SJSA1 (cell line): Measurements from ENCODE around the gene OPRD1. TPM values are rescaled to one million over a fixed set of nuclear protein-coding genes. Genes with fewer than 3 reads are reported as not detected.
"Not testable (repeated sequence)": the region's sequence is repeated elsewhere in the genome, so short reads cannot be mapped to it uniquely, and the experiment has no call there.

Experiments
- DNase-seq, 2 experiments: peaks; one replicate each; pipeline ENCODE4 v3.0.0-alpha.2; 2015 to 2020; ENCODE audit warnings: low spot score in 2 of 2, low read depth in 1 of 2
- H3K27ac ChIP-seq: fragments of 250-450 bp; sonication (Bioruptor Pico); 2 replicates; pipeline ENCODE4 v1.5.1; 2020; ENCODE audit warnings: mild to moderate bottlenecking, moderate library complexity
- H3K27me3 ChIP-seq: fragments of 250-450 bp; sonication (Bioruptor Pico); replicated peaks from 2 replicates; pipeline ENCODE4 v1.5.1; 2020; ENCODE audit warnings: mild to moderate bottlenecking, moderate library complexity
- H3K36me3 ChIP-seq: fragments of 250-450 bp; sonication (Bioruptor Pico); 2 replicates; pipeline ENCODE4 v1.5.1; 2020; ENCODE audit warnings: mild to moderate bottlenecking
- H3K4me1 ChIP-seq: fragments of 250-450 bp; sonication (Bioruptor Pico); replicated peaks from 2 replicates; pipeline ENCODE4 v1.6.1; 2021; ENCODE audit warnings: mild to moderate bottlenecking
- H3K4me3 ChIP-seq: fragments of 250-450 bp; sonication (Bioruptor Pico); 2 replicates; pipeline ENCODE4 v1.5.1; 2020; ENCODE audit warnings: mild to moderate bottlenecking
- H3K9me3 ChIP-seq: fragments of 250-450 bp; sonication (Bioruptor Pico); replicated peaks from 2 replicates; pipeline ENCODE4 v1.5.1; 2020; ENCODE audit warnings: mild to moderate bottlenecking
- total RNA-seq: library from RNA; depleted of rRNA; stranded (reverse); fragments of >200 nt; shearing (Covaris generic); gene quantifications from 2 replicates; pipeline ENCODE4 v1.2.3, GENCODE V29; 2014

Gene OPRD1
- total RNA-seq, 1 experiment from 2014 or later = 0.05 TPM

DNA sequence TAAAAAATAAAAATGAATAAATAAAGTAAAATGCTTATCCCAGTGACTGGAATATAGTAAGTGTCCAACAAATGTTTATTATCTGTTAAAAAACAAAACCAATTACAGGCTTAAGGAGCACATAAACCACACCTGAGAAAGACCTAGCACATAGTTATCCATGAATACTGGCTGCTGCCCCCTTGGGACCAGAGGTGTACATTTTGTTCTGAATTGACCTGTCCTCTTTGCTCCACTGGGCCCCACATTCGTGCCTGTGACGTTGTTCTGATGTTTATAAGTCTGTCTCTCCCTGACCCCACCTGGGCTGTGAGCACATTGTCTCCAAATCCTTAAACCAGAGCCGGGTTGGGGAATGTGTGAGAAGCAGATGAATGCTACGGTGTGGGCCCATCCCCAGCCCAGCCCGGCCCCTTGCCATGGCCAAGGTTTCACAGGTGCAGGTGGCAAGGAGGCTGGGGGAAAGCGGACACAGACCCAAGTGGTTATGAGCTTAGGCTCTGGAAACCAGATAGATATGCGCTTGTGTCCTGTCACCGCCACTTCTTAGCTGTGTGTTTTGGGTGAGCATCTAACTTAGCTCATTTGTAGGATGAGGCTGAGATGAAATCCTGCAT lies 29.1 kb downstream of the OPRD1 start:
- DNase-seq = no peak
- Histone ChIP-seq H3K4me3 (no peak overlapping the region), H3K9me3 (no peaks in the 10 kb centered on the region), H3K4me1 (no peaks in the 10 kb centered on the region), H3K27me3 (0 out of 2 replicates have a peak, but pooled peaks cover 4% of the 10 kb centered on the region), H3K27ac (no peak overlapping the region), H3K36me3 (no peaks in the 10 kb centered on the region)

DNA sequence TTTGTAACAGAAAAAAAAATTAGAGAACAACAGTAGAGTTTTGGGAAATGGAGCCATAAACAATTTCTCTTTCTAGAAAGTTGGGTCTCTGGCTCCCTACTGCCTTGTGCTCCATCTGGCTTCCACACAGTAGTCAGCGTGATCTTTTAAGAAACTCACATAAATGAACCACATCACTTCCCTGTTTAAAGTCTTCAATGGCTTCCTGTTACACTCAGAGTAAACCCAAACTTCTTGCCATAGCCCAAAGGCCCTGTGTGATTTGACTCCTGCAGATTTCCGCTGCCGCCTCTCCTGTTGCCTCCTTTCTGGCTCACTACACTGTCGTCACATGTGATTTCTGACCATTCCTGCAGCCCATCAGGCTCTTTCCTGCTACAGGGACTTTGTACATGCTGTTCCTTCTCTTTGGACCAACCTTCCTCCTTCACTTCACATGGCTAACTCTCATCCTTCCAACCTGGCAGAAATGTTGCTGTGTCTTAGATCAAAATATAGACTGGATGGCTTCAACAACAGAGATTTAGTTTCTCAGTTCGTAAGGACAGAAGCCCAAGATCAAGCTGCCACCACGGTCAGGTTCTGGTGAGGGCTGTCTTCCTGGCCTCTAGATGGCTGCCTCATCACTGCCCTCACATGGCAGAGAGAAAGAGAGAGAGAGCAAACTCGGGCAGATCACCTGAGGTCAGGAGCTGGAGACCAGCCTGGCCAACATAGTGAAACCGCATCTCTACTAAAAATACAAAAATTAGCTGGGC lies 34.0 kb downstream of the OPRD1 start:
- Histone ChIP-seq H3K9me3 (no peaks in the 10 kb centered on the region), H3K4me3 (no peak overlapping the region), H3K36me3 (no peaks in the 10 kb centered on the region), H3K27ac (no peak overlapping the region), H3K4me1 (no peaks in the 10 kb centered on the region), H3K27me3 (no peaks in the 10 kb centered on the region)
- DNase-seq = no peak

DNA sequence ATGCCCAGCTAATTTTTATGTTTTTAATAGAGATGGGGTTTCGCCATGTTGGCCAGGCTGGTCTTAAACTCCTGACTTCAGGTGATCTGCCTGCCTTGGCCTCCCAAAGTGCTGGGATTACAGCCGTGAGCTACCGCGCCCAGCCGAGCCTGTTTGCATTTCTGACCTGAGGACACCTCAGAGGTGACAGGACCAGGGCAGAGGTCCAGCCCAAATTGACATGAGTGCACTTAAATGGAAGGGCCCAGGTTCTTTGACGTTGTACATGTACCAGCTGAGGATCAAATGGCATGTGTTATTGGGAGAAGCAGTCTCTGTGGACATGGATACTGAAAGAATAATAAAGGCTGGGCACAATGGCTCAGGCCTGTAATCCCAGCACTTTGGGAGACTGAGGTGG lies 35.2 kb downstream of the OPRD1 start:
- H3K27me3 ChIP-seq, H3K36me3 ChIP-seq, H3K4me1 ChIP-seq, H3K4me3 ChIP-seq, H3K27ac ChIP-seq, DNase-seq, H3K9me3 ChIP-seq: not testable (repeated sequence)

DNA sequence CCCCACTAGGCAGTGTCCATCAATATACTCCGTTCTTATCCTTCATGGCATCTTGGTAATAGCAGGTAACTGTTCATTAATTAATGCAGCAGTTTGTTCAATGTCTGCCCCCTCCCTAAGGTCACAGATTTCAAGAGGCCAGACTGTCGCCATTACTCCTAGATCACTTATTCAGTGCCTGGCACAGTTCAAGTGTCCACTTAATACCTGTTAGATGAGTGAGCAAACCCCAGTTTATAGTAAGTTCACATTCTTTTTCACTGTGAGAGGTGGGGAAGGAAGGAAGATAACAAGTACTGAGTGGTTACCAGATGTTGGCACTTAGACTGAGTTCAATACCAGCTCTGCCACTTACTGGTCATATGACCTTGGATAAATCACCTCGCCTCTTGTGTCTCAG lies 36.4 kb downstream of the OPRD1 start:
- Histone ChIP-seq H3K9me3 (no peaks in the 10 kb centered on the region), H3K27me3 (no peaks in the 10 kb centered on the region; the same call in none of the 2 replicates), H3K36me3 (no peaks in the 10 kb centered on the region), H3K27ac (no peak overlapping the region), H3K4me1 (no peaks in the 10 kb centered on the region), H3K4me3 (no peak overlapping the region)
- no peak for DNase-seq

DNA sequence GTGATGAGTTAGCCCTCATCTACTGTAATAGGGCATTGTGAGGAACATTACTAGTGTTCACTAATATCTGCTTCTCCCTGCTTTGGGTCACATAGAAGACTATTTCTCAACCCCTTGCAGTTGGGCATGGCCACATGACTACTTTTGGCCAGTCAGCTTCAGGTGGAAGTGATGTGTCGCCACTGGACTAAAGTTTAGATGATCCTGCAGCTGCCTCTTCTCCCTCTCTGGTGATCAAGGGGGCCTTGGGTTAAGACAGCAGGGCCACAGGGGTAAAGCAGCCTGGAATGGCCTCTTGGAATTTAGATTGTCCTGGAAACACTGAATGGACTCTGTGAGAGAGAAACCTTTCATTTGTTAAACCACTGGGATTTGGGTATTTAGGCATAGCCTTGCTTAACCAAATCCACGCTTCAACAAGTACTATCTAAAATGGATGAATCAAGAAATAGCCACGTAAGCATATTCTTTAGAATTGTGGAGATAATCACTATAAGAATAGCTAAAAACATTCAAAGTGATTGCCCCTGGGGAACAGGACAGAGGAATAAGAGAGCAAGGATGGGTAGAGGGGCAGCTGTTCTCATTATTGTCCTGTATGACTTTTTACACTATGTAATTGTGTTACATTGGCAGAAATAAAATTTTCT lies 41.2 kb downstream of the OPRD1 start:
- Histone ChIP-seq H3K36me3 (no peaks in the 10 kb centered on the region), H3K27ac (no peak overlapping the region), H3K4me3 (no peak overlapping the region), H3K27me3 (no peaks in the 10 kb centered on the region; the same call in none of the 2 replicates), H3K4me1 (no peaks in the 10 kb centered on the region), H3K9me3 (no peaks in the 10 kb centered on the region)
- DNase-seq = no peak

DNA sequence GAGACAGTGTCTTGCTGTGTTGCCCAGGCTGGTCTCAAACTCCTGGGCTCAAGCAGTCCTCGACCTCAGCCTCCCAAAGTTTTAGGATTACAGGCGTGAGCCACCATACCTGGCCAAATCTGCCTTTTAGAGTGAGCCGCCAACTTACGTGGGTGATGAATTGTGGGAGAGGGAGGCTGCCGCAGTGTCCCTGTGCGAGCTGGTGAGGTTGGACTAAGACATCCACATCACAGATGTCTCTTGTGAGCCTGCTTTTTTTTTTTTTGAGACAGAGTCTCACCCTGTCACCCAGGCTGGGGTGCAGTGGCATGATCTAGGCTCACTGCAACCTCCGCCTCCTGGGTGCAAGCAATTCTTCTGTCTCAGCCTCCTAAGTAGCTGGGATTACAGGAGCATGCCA lies 42.4 kb downstream of the OPRD1 start:
- not testable (repeated sequence) for H3K4me1 ChIP-seq, H3K27ac ChIP-seq, H3K9me3 ChIP-seq, DNase-seq, H3K27me3 ChIP-seq, H3K4me3 ChIP-seq, H3K36me3 ChIP-seq

DNA sequence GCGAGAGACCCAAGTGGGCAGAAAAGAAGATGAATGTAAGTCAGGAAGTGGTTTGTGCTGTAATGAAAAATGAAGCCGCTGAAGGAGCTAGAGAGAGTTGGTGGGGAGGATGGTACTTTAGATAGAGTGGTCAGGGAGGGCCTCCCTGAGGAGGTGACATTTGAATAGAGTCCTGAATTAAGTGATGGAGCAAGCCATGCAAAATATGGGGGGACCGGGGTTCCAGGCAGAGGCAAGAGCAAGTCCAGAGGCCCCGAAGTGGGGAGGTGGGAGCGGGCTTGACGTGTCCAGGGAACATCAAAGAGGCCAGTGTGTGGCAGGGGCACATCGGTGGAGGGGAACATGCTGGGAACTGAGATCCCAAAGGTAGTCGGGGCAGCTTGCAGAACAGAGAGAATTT lies 43.1 kb downstream of the OPRD1 start:
- Histone ChIP-seq H3K27ac (no peak overlapping the region), H3K9me3 (no peaks in the 10 kb centered on the region), H3K36me3 (no peaks in the 10 kb centered on the region), H3K4me3 (no peak overlapping the region), H3K4me1 (no peaks in the 10 kb centered on the region), H3K27me3 (no peaks in the 10 kb centered on the region; the same call in none of the 2 replicates)
- DNase-seq = no peak

DNA sequence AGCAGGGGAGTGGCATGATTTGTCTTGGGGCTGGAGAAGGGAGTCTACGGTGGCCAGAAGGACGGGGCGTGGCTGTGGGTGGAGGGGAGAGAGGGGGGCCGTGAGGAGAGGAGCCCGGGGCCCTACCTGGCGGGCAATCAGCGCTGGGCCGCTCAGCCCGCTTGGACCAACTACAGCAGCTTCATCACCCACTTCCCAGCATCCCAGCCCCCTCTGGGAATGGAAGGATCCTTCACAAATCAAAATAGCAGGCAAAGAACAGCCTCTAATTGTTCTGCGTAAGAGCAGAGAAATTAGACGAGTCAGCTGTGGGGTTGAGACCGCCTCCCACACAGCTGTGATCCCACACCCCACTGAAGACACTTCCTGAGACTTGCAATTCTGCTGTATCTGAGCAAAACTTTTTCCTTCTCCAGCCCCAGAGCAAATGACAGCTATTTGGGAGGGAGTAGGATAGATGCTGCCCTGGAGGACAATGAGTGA lies 43.5 kb downstream of the OPRD1 start:
- Histone ChIP-seq H3K27me3 (no peaks in the 10 kb centered on the region; the same call in none of the 2 replicates), H3K4me1 (no peaks in the 10 kb centered on the region), H3K4me3 (no peak overlapping the region), H3K36me3 (no peaks in the 10 kb centered on the region), H3K27ac (no peak overlapping the region), H3K9me3 (no peaks in the 10 kb centered on the region)
- DNase-seq = no peak

DNA sequence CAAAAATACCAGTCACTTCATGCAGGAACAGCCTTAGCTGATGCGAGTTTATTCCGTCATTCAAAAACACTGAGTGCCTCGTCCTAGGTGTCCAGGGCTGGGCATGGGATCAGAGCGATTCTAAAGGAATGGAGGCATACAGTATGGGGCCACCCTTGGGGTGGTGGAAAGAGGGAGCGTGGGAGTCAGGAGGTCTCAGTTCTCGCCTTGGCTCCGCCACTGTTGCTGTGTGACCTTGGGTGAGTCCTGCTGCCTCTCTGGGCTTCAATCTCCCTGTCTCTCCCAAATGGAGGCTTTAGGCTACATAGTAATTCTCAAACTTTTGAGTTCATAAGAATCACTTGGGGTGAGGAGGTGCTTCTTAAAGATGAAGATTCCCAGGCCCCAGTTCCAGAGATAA lies 44.0 kb downstream of the OPRD1 start:
- no peaks in the 10 kb centered on the region for H3K4me1 ChIP-seq
- H3K27ac ChIP-seq = no peak overlapping the region
- H3K27me3 ChIP-seq = no peaks in the 10 kb centered on the region; the same call in none of the 2 replicates
- no peak for DNase-seq
- H3K4me3 ChIP-seq = no peak overlapping the region
- H3K9me3 ChIP-seq = no peaks in the 10 kb centered on the region
- no peaks in the 10 kb centered on the region for H3K36me3 ChIP-seq

DNA sequence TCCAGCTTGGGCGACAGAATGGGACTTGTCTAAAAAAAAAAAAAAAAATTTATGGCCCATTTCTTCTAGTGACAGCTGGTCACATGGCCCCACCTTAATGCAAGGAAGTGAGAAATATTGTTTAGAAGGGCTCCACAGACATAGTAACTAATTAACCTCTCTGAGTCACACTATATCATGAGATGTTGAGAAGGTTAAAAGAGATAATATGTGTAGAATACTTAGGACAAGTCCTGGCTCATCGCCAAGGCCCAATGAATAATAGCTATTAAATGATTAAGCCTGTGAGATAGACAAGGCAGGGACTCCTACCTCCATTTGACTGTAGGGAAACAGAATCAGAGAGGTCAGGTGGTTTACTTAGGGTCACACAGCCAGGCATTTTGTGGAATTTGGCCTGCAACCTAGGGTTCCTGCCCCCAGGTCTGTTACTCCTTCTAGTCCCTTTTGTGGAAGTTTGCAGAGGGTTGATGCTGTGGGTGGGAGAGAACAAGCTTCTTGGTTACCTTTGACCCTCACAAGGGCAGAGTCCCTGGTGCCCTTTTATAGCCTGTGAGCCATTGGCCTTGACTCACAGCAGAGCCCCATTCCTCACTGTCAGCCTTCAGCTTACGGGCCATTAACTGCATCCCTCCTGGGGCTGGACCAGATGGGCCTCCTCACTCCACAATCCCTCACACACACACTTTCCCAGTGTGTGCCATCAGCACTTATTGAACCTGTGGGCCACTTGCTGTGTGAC lies 48.5 kb downstream of the OPRD1 start:
- H3K27ac ChIP-seq = no peak overlapping the region
- H3K4me3 ChIP-seq = no peak overlapping the region
- no peaks in the 10 kb centered on the region for H3K27me3 ChIP-seq
- H3K4me1 ChIP-seq = no peaks in the 10 kb centered on the region
- no peaks in the 10 kb centered on the region for H3K9me3 ChIP-seq
- no peaks in the 10 kb centered on the region for H3K36me3 ChIP-seq
- DNase-seq = no peak

- no peaks in the 10 kb centered on the region for H3K4me1 ChIP-seq
- DNase-seq = no peak
- H3K4me3 ChIP-seq = no peak overlapping the region
- no peak overlapping the region for H3K27ac ChIP-seq
- no peaks in the 10 kb centered on the region for H3K36me3 ChIP-seq
- no peaks in the 10 kb centered on the region for H3K9me3 ChIP-seq
- no peaks in the 10 kb centered on the region; the same call in 1 of the 2 replicates for H3K27me3 ChIP-seq
These were observed 50.8 kb downstream of the OPRD1 start for GRCh38 chr1:28862571-28863403.

DNA sequence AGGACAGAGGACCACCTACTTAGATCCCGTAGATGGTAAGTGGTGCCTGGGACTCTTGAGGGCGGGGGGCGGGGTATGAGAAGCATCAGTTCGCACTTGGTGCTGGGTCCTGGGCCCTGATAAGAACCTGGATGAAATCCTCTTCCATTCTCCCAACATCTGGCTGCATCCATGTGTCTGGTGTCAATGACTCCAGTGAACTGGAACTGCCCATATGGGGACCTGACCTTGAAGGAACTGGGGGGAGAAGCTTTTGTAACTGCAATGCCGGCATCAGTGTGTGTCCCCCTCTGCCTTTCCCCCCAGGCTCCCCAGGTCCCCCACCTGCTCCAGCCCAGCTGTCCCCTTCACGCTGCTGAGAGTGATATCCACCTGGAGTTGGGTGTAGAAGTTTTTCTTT lies 52.7 kb downstream of the OPRD1 start:
- DNase-seq = no peak

More for the DNA sequence above, 52.7 kb downstream of the OPRD1 start:
- Histone ChIP-seq H3K27me3 (peaks cover 5% of the 10 kb centered on the region; the same call in 1 of the 2 replicates), H3K36me3 (no peaks in the 10 kb centered on the region), H3K27ac (no peak overlapping the region), H3K9me3 (no peaks in the 10 kb centered on the region), H3K4me3 (no peak overlapping the region), H3K4me1 (no peaks in the 10 kb centered on the region)
